Measurements from ENCODE around the gene NOM1.

The NOM1 gene

GRCh38 chr7:157016352-157017041 is 67.0 kb downstream of the NOM1 start:
- no peak for DNase-seq (ENCODE audit: low read depth)

- no peak for DNase-seq (ENCODE audit: low read depth)
Observed at GRCh38 chr7:157017149-157017548, 67.6 kb downstream of the NOM1 start.

GRCh38 chr7:157017603-157018327 is 68.3 kb downstream of the NOM1 start:
- no peak for DNase-seq (ENCODE audit: low read depth)

GRCh38 chr7:157018328-157018996 is 69.0 kb downstream of the NOM1 start:
- DNase-seq (ENCODE audit: low read depth): no peak

GRCh38 chr7:157018997-157019608 is 69.6 kb downstream of the NOM1 start:
- DNase-seq (ENCODE audit: low read depth): no peak

GRCh38 chr7:157019718-157020451 is 70.4 kb downstream of the NOM1 start:
- no peak for DNase-seq (ENCODE audit: low read depth)

GRCh38 chr7:157020514-157021070 is 71.1 kb downstream of the NOM1 start:
- no peak for DNase-seq (ENCODE audit: low read depth)

- no peak for DNase-seq (ENCODE audit: low read depth)
Observed at GRCh38 chr7:157021071-157021870, 71.8 kb downstream of the NOM1 start.

GRCh38 chr7:157021871-157022680 is 72.6 kb downstream of the NOM1 start:
- no peak for DNase-seq (ENCODE audit: low read depth)
